ENCODE data around the gene DNM2.

DNM2 gene

DNA sequence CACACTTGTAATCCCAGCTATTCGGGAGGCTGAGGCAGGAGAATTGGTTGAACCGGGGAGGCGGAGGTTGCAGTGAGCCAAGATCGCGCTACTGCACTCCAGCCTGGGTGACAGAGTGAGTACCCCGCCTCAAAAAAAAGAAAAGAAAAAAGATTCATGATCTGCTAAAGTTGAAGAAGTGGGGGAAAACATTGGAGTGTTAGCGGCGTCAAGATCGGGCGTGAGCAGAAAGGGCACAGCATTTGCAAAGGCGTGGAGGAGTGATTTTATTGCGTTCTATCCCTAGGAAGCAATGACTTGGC is 874 bp upstream of the DNM2 start:
- Histone ChIP-seq H2AK5ac (ENCODE audit: low read length, severe bottlenecking) (no peak overlapping the region), H3K36me3 (ENCODE audit: control insufficient read depth in 1 of 2, insufficient read depth in 2 of 2, low read depth in 1 of 2, low read length in 2 of 2) (peaks cover 21 to 28% of the 10 kb centered on the region in 2 experiments), H3K27ac (ENCODE audit: low read length, poor library complexity, severe bottlenecking) (no peak overlapping the region), H4K8ac (ENCODE audit: low read length) (peak overlapping the region; percentile 70), H3K27me3 (ENCODE audit: control insufficient read depth in 1 of 2, insufficient read depth in 1 of 2, low read length in 2 of 2) (no peaks in the 10 kb centered on the region), H4K91ac (ENCODE audit: low read length) (no peak overlapping the region), H3K4ac (ENCODE audit: low read depth in 1 of 2, low read length in 2 of 2) (peak overlapping the region in 1 of 2 experiments; percentile 19), H2AFZ (ENCODE audit: low read depth, low read length) (no peak overlapping the region), H3K79me1 (replicated peaks; ENCODE audit: low read length, poor library complexity, severe bottlenecking) (no peaks in the 10 kb centered on the region), H2BK15ac (ENCODE audit: low read depth, poor library complexity, severe bottlenecking) (no peak overlapping the region), H3K4me1 (ENCODE audit: control insufficient read depth, insufficient read depth, low read depth, low read length) (peaks cover 14% of the 10 kb centered on the region), H3K9me3 (ENCODE audit: control insufficient read depth, low read length) (no peaks in the 10 kb centered on the region), H3K9ac (ENCODE audit: low read length) (peak overlapping the region; percentile 68), H2BK12ac (ENCODE audit: low read length in 2 of 2) (no peak overlapping the region), H3K23ac (ENCODE audit: low read length in 2 of 2) (no peak overlapping the region), H2BK120ac (ENCODE audit: low read depth, low read length) (no peak overlapping the region), H3K4me3 (ENCODE audit: insufficient read depth in 1 of 2, low read depth in 1 of 2, low read length in 2 of 2) (peak overlapping the region in 1 of 2 experiments; percentile 73), H2BK5ac (ENCODE audit: low read depth, low read length, poor library complexity, severe bottlenecking) (no peak overlapping the region), H3K14ac (ENCODE audit: low read length in 2 of 2) (no peak overlapping the region), H3K4me2 (ENCODE audit: low read length, poor library complexity, severe bottlenecking) (peak overlapping the region; percentile 47), H3K18ac (ENCODE audit: low read depth in 1 of 2, low read length in 2 of 2) (no peak overlapping the region)
- 53% methylated on average over 12 of the region's 12 CpGs for WGBS
- no peak for DNase-seq

DNA sequence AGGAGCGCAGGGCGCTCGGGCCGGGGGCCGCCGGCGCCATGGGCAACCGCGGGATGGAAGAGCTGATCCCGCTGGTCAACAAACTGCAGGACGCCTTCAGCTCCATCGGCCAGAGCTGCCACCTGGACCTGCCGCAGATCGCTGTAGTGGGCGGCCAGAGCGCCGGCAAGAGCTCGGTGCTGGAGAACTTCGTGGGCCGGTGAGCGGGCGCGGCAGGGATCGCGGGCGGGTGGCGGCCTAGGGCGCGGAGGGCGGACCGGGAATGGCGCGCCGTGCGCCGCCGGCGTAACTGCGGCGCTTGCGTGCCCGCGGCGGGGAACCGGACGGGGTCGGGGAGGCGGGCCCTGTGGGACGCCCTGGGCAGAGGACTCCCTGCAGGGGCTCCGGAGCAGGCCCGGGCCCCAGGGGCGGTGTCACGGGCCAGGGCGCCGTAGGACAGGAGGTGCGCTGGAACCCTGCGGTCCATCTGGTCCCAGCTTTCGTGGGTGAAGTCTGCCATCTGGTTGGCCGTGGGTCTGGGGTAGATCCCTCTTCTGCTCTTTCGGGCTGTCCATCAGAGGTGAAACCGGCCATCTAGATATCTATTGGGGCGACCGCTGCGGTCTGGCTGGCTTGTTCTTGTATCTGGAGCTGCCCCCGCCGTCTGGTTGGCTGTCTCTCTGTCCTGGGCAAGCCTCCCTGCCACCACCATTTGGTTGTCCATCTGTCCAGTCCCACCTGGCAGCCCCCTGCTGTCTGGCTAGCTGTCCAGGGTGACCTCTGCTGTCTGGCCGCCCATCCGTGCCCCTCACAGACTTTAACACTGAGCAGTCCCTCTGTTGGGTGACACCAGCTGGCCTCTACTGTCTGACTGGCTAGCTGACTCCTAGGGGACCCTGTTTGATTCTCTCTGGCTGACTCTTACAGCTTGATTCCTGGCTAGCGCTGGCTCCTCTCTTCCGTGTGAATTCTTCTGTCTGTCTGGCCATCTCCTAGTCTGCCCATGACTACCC is 622 bp downstream of the DNM2 start:
- peak overlapping the region; percentile 94 for H2BK5ac ChIP-seq (ENCODE audit: low read depth, low read length, poor library complexity, severe bottlenecking)

GRCh38 chr19:10719466-10719961 is 1.6 kb downstream of the DNM2 start:
- H3K36me3 ChIP-seq (ENCODE audit: control insufficient read depth in 1 of 2, insufficient read depth in 2 of 2, low read depth in 1 of 2, low read length in 2 of 2) = peaks cover 10 to 11% of the 10 kb centered on the region in 2 experiments
- peak; percentile 5 for DNase-seq
- H3K4ac ChIP-seq (ENCODE audit: low read depth in 1 of 2, low read length in 2 of 2) = no peak overlapping the region
- H3K9ac ChIP-seq (ENCODE audit: low read length) = peak overlapping the region; percentile 87
- H2AK5ac ChIP-seq (ENCODE audit: low read length, severe bottlenecking) = no peak overlapping the region
- H2BK5ac ChIP-seq (ENCODE audit: low read depth, low read length, poor library complexity, severe bottlenecking) = no peak overlapping the region
- no peak overlapping the region for H2AFZ ChIP-seq (ENCODE audit: low read depth, low read length)
- no peaks in the 10 kb centered on the region for H3K79me1 ChIP-seq (replicated peaks; ENCODE audit: low read length, poor library complexity, severe bottlenecking)
- no peak overlapping the region for H4K91ac ChIP-seq (ENCODE audit: low read length)
- H3K4me1 ChIP-seq (ENCODE audit: control insufficient read depth, insufficient read depth, low read depth, low read length) = peaks cover 17% of the 10 kb centered on the region
- H3K27me3 ChIP-seq (ENCODE audit: control insufficient read depth in 1 of 2, insufficient read depth in 1 of 2, low read length in 2 of 2) = no peaks in the 10 kb centered on the region
- H3K4me3 ChIP-seq (ENCODE audit: insufficient read depth in 1 of 2, low read depth in 1 of 2, low read length in 2 of 2) = peak overlapping the region; percentile 88 to 99
- H2BK12ac ChIP-seq (ENCODE audit: low read length in 2 of 2) = no peak overlapping the region
- H3K4me2 ChIP-seq (ENCODE audit: low read length, poor library complexity, severe bottlenecking) = peak overlapping the region; percentile 92
- no peak overlapping the region for H4K8ac ChIP-seq (ENCODE audit: low read length)
- peak overlapping the region; percentile 83 for H3K27ac ChIP-seq (ENCODE audit: low read length, poor library complexity, severe bottlenecking)
- no peaks in the 10 kb centered on the region for H3K9me3 ChIP-seq (ENCODE audit: control insufficient read depth, low read length)
- H2BK15ac ChIP-seq (ENCODE audit: low read depth, poor library complexity, severe bottlenecking) = no peak overlapping the region
- no peak overlapping the region for H3K23ac ChIP-seq (ENCODE audit: low read length in 2 of 2)
- no peak overlapping the region for H2BK120ac ChIP-seq (ENCODE audit: low read depth, low read length)
- H3K14ac ChIP-seq (ENCODE audit: low read length in 2 of 2) = no peak overlapping the region
- H3K18ac ChIP-seq (ENCODE audit: low read depth in 1 of 2, low read length in 2 of 2) = no peak overlapping the region
- 93% methylated on average over 3 of the region's 5 CpGs for WGBS

More for the DNA sequence above, 622 bp downstream of the DNM2 start:
- 2% methylated on average over 61 of the region's 70 CpGs for WGBS
- Histone ChIP-seq H4K91ac (ENCODE audit: low read length) (peak overlapping the region; percentile 85), H3K4me3 (ENCODE audit: insufficient read depth in 1 of 2, low read depth in 1 of 2, low read length in 2 of 2) (peak overlapping the region; percentile 88 to 99), H3K9me3 (ENCODE audit: control insufficient read depth, low read length) (no peaks in the 10 kb centered on the region), H3K4ac (ENCODE audit: low read depth in 1 of 2, low read length in 2 of 2) (peak overlapping the region; percentile 88 to 94), H2BK120ac (ENCODE audit: low read depth, low read length) (peak overlapping the region; percentile 84), H2AFZ (ENCODE audit: low read depth, low read length) (peak overlapping the region; percentile 88), H3K9ac (ENCODE audit: low read length) (peak overlapping the region; percentile 87), H3K4me1 (ENCODE audit: control insufficient read depth, insufficient read depth, low read depth, low read length) (peaks cover 17% of the 10 kb centered on the region), H3K36me3 (ENCODE audit: control insufficient read depth in 1 of 2, insufficient read depth in 2 of 2, low read depth in 1 of 2, low read length in 2 of 2) (peaks cover 9 to 16% of the 10 kb centered on the region in 2 experiments), H3K27me3 (ENCODE audit: control insufficient read depth in 1 of 2, insufficient read depth in 1 of 2, low read length in 2 of 2) (no peaks in the 10 kb centered on the region), H4K8ac (ENCODE audit: low read length) (peak overlapping the region; percentile 70), H2BK15ac (ENCODE audit: low read depth, poor library complexity, severe bottlenecking) (peak overlapping the region; percentile 82), H3K23ac (ENCODE audit: low read length in 2 of 2) (peak overlapping the region in 1 of 2 experiments; percentile 97), H3K79me1 (replicated peaks; ENCODE audit: low read length, poor library complexity, severe bottlenecking) (no peaks in the 10 kb centered on the region), H3K14ac (ENCODE audit: low read length in 2 of 2) (peak overlapping the region; percentile 26 to 100), H3K4me2 (ENCODE audit: low read length, poor library complexity, severe bottlenecking) (peak overlapping the region; percentile 92), H2AK5ac (ENCODE audit: low read length, severe bottlenecking) (no peak overlapping the region), H2BK12ac (ENCODE audit: low read length in 2 of 2) (peak overlapping the region in 1 of 2 experiments; percentile 89), H3K27ac (ENCODE audit: low read length, poor library complexity, severe bottlenecking) (peak overlapping the region; percentile 94), H3K18ac (ENCODE audit: low read depth in 1 of 2, low read length in 2 of 2) (peak overlapping the region; percentile 95 to 99)
- peak; percentile 56 for DNase-seq

- no peak overlapping the region for H2BK120ac ChIP-seq (ENCODE audit: low read depth, low read length)
- WGBS = 98% methylated on average over 6 of the region's 6 CpGs
- no peak for DNase-seq
These were observed 2.8 kb downstream of the DNM2 start for GRCh38 chr19:10720607-10721125.

More at GRCh38 chr19:10720607-10721125, 2.8 kb downstream of the DNM2 start:
- Histone ChIP-seq H3K4me3 (ENCODE audit: insufficient read depth in 1 of 2, low read depth in 1 of 2, low read length in 2 of 2) (peak overlapping the region in 1 of 2 experiments; percentile 28), H3K9me3 (ENCODE audit: control insufficient read depth, low read length) (no peaks in the 10 kb centered on the region), H2BK5ac (ENCODE audit: low read depth, low read length, poor library complexity, severe bottlenecking) (no peak overlapping the region), H4K8ac (ENCODE audit: low read length) (no peak overlapping the region), H3K36me3 (ENCODE audit: control insufficient read depth in 1 of 2, insufficient read depth in 2 of 2, low read depth in 1 of 2, low read length in 2 of 2) (peaks cover 7 to 12% of the 10 kb centered on the region in 2 experiments), H3K14ac (ENCODE audit: low read length in 2 of 2) (no peak overlapping the region), H3K9ac (ENCODE audit: low read length) (peak overlapping the region; percentile 22), H2BK12ac (ENCODE audit: low read length in 2 of 2) (no peak overlapping the region), H3K27ac (ENCODE audit: low read length, poor library complexity, severe bottlenecking) (no peak overlapping the region), H2BK15ac (ENCODE audit: low read depth, poor library complexity, severe bottlenecking) (no peak overlapping the region), H3K23ac (ENCODE audit: low read length in 2 of 2) (no peak overlapping the region), H3K4me1 (ENCODE audit: control insufficient read depth, insufficient read depth, low read depth, low read length) (peaks cover 17% of the 10 kb centered on the region), H3K79me1 (replicated peaks; ENCODE audit: low read length, poor library complexity, severe bottlenecking) (no peaks in the 10 kb centered on the region), H3K4ac (ENCODE audit: low read depth in 1 of 2, low read length in 2 of 2) (no peak overlapping the region), H3K4me2 (ENCODE audit: low read length, poor library complexity, severe bottlenecking) (no peak overlapping the region), H4K91ac (ENCODE audit: low read length) (no peak overlapping the region), H2AFZ (ENCODE audit: low read depth, low read length) (no peak overlapping the region), H3K18ac (ENCODE audit: low read depth in 1 of 2, low read length in 2 of 2) (no peak overlapping the region), H2AK5ac (ENCODE audit: low read length, severe bottlenecking) (no peak overlapping the region), H3K27me3 (ENCODE audit: control insufficient read depth in 1 of 2, insufficient read depth in 1 of 2, low read length in 2 of 2) (no peaks in the 10 kb centered on the region)
